ENCODE data around the gene ZNF536. TPM values are rescaled to one million over a fixed set of nuclear protein-coding genes. Genes with fewer than 3 reads are reported as not detected.

ZNF536 gene
- total RNA-seq, 4 donors from 2014 or later = 0.44 to 7.4 (median 0.88) TPM

DNA sequence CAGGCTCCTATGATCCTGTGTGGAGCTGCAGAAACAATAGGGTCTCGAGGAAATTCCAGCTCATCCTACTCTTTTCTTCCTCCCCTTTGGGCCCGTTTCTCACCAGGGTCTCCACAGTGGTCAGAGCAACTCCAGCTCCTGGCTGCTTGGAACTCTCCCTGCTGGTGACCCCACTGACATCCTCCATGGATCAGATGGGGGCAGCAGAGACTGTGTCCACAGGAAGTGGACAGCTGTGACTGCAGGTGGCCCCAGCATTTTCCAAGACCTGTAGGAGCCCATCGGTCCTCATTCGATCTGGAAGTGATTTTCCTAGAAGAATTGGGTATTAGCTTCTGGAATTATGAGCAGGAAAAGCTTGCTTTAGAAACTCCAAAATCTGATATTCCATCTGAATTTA lies 208.5 kb downstream of the ZNF536 start:
- Histone ChIP-seq H3K4me1 (no peaks in the 10 kb centered on the region), H3K27ac (no peak overlapping the region), H3K36me3 (no peaks in the 10 kb centered on the region), H3K9me3 (no peaks in the 10 kb centered on the region), H3K4me3 (no peak overlapping the region), H3K27me3 (no peaks in the 10 kb centered on the region)
- no peak for DNase-seq
- TF ChIP-seq POLR2A (IDR thresholded peaks at IDR 0.05) (no peak), CTCF (IDR thresholded peaks at IDR 0.05) (no peak)
- intact Hi-C loops (cut with DNase I) = no loop called here
- 64 to 100% methylated on average over 2 to 4 of the region's 4 CpGs for WGBS, 2 donors

DNA sequence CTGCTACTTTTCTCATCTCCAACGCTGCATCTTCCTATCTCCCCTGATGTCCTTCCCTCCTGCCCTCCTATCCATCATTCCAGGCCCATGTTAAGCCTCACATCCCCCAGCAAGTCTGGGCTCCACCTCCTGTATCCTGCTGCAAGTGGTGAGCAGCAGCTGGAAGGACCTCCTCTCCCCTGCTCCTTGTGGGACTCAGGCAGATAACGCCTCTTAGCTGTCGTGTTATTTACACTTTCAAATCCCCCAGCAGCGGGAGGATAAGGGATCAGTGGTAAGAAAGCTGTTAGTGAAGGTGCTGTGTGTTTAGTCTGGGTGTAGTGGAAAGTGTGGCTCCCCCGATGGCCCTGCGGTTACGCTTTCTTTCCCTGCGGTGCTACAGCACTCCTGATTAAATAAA lies 211.9 kb downstream of the ZNF536 start:
- DNase-seq = no peak
- WGBS, 2 donors = 32 to 44% methylated on average over 8 of the region's 8 CpGs
- Histone ChIP-seq H3K36me3 (no peaks in the 10 kb centered on the region), H3K27me3 (no peaks in the 10 kb centered on the region), H3K4me3 (no peak overlapping the region), H3K4me1 (no peaks in the 10 kb centered on the region), H3K9me3 (no peaks in the 10 kb centered on the region), H3K27ac (no peak overlapping the region)
- intact Hi-C loops (cut with DNase I) = no loop called here
- no peak for TF ChIP-seq CTCF (IDR thresholded peaks at IDR 0.05)

GRCh38 chr19:30587869-30588268 lies 215.7 kb downstream of the ZNF536 start:
- peaks cover 0 to 2% (median 0%) of the 10 kb centered on the region in 3 donors for H3K4me1 ChIP-seq
- DNase-seq = no peak
- H3K27me3 ChIP-seq = no peaks in the 10 kb centered on the region
- WGBS, 2 donors = 24 to 32% methylated on average over 2 to 4 of the region's 5 CpGs
- no peak overlapping the region for H3K27ac ChIP-seq
- H3K4me3 ChIP-seq = no peak overlapping the region
- TF ChIP-seq POLR2A (IDR thresholded peaks at IDR 0.05) (no peak), CTCF (IDR thresholded peaks at IDR 0.05) (no peak)
- intact Hi-C loops (cut with DNase I) = no loop called here
- H3K9me3 ChIP-seq = no peaks in the 10 kb centered on the region
- no peaks in the 10 kb centered on the region for H3K36me3 ChIP-seq

DNA sequence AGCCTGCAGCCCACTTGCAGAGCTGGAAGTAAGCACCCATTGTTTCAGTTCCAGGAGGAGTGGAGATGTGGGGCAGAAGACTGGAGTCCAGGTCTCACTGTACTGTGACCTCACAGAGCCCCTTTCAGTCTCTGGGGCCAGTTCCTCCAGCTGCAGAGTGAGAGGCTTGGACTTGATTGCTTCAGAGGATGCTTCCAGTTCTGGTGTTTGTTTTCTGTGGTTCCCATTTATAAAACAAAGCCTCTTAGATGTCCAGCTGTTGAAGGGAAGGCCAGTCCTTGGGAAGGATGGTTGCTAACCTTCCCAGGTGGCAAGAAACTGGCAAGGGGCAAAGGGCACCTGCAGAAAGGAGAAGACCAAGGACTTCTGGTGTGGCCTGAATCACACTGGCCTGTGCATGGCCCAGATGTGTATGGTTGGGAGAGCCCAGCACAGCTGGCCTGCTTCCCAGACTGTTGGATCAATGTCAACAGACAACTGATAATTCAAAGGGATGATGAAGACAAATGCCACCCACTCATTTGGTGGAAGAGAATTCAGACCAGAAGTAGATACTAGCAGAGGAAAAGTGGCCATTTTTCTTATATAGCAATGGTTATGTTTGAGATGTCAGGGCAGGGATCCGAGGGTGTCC lies 218.5 kb downstream of the ZNF536 start:
- intact Hi-C loops (cut with DNase I) = no loop called here
- no peak for DNase-seq
- TF ChIP-seq POLR2A (IDR thresholded peaks at IDR 0.05) (no peak), CTCF (IDR thresholded peaks at IDR 0.05) (no peak)
- peaks cover 0 to 4% (median 0%) of the 10 kb centered on the region in 4 donors for H3K27me3 ChIP-seq
- no peaks in the 10 kb centered on the region for H3K9me3 ChIP-seq
- H3K4me3 ChIP-seq = no peak overlapping the region
- no peak overlapping the region for H3K27ac ChIP-seq
- H3K4me1 ChIP-seq = peaks cover 0 to 29% (median 6%) of the 10 kb centered on the region in 3 donors
- H3K36me3 ChIP-seq = no peaks in the 10 kb centered on the region
- 75 to 78% methylated on average over 1 of the region's 1 CpG for WGBS, 2 donors

- intact Hi-C loops (cut with DNase I) = no loop called here
- no peaks in the 10 kb centered on the region for H3K9me3 ChIP-seq
- TF ChIP-seq CTCF (IDR thresholded peaks at IDR 0.05) (no peak), POLR2A (IDR thresholded peaks at IDR 0.05) (no peak)
- 22 to 24% methylated on average over 2 to 5 of the region's 5 CpGs for WGBS, 2 donors
- DNase-seq = no peak
- peaks cover 0 to 4% (median 0%) of the 10 kb centered on the region in 4 donors for H3K27me3 ChIP-seq
- H3K4me1 ChIP-seq = peaks cover 0 to 29% (median 6%) of the 10 kb centered on the region in 3 donors
- no peaks in the 10 kb centered on the region for H3K36me3 ChIP-seq
- peak overlapping the region in 3 of 4 donors; percentile 38 to 43 (median 42) for H3K27ac ChIP-seq
- H3K4me3 ChIP-seq = no peak overlapping the region
Observed at GRCh38 chr19:30593356-30593755, 221.2 kb downstream of the ZNF536 start.

Measured in esophagus squamous epithelium (tissue), 5 donors.